GM12878 (cell line): Measurements from ENCODE around the gene SLC20A1. TPM values are rescaled to one million over a fixed set of nuclear protein-coding genes. Genes with fewer than 3 reads are reported as not detected.

Source experiments
- ATAC-seq: fragments of 200-7000 bp; cut with Tn5 transposase; 3 replicates; pipeline ENCODE4 v1.9.1; 2020; ENCODE audit warnings: mild to moderate bottlenecking, moderate library complexity
- BruUV-seq: library from RNA; stranded (reverse); fragments of 400-500 nt; replicated peaks from 2 replicates; lab custom pipeline; 2021; lab: Mats Ljungman, UMichigan
- CTCF ChIA-PET: fragments of 300-600 bp; sonication (Branson Sonifier 250); formaldehyde crosslinking; extraction: SDS; loops from one replicate; lab custom pipeline; 2021; ENCODE audit warnings: inconsistent platforms; lab: Yijun Ruan, JAX
- POLR2A ChIA-PET: fragments of 350-600 bp; formaldehyde crosslinking; extraction: SDS; loops from one replicate; lab custom pipeline; 2021; ENCODE audit warnings: inconsistent platforms; lab: Charles Lee
- RAD21 ChIA-PET: fragments of 300-600 bp; sonication (Branson Sonifier 250); formaldehyde crosslinking; loops from one replicate; lab custom pipeline; 2023; ENCODE audit warnings: antibody characterized with exemption; ENCODE audit not compliant: unreplicated experiment; lab: Charles Lee
- SMC1A ChIA-PET: fragments of 300-600 bp; sonication (Branson Sonifier 250); formaldehyde crosslinking; loops from one replicate; lab custom pipeline; 2023; ENCODE audit not compliant: unreplicated experiment, uncharacterized antibody; lab: Charles Lee
- DNase-seq: peaks from one replicate; pipeline ENCODE4 v3.0.0-alpha.2; 2011; ENCODE audit warnings: low read depth, low spot score
- FAIRE-seq: peaks from 3 replicates; lab custom pipeline; 2011; peaks lifted over from hg19 to GRCh38; lab: Jason Lieb, UNC
- H2AFZ ChIP-seq: 2 replicates; pipeline ENCODE4 v1.6.0; 2011; ENCODE audit warnings: low read depth, low read length, control low read depth; ENCODE audit not compliant: control insufficient read depth
- H3K27ac ChIP-seq: 2 replicates; pipeline ENCODE4 v1.5.1; 2011; ENCODE audit warnings: control low read depth; ENCODE audit not compliant: control insufficient read depth, insufficient read depth
- H3K27me3 ChIP-seq, 2 experiments: replicated peaks in 1 of 2; 2 replicates each; pipeline versions ENCODE4 v1.6.0 to v1.6.1; 2011; ENCODE audit warnings: low read length in 1 of 2; ENCODE audit not compliant: control insufficient read depth in 2 of 2, insufficient read depth in 2 of 2
- H3K36me3 ChIP-seq, 2 experiments: 2 replicates each; pipeline ENCODE4 v1.5.1; 2011; ENCODE audit warnings: low read length in 1 of 2; ENCODE audit not compliant: control insufficient read depth in 2 of 2, insufficient read depth in 2 of 2
- H3K4me1 ChIP-seq: 2 replicates; pipeline ENCODE4 v1.6.1; 2011; ENCODE audit warnings: mild to moderate bottlenecking, low read length, moderate library complexity, mixed read lengths; ENCODE audit not compliant: control insufficient read depth, insufficient read depth
- H3K4me2 ChIP-seq: 2 replicates; pipeline ENCODE4 v1.6.0; 2011; ENCODE audit warnings: control low read depth; ENCODE audit not compliant: control insufficient read depth, insufficient read depth
- H3K4me3 ChIP-seq: fragments of 200-600 bp; sonication (generic); 2 replicates; pipeline ENCODE4 v1.5.1; 2016
- H3K79me2 ChIP-seq: 2 replicates; pipeline ENCODE4 v1.6.0; 2011; ENCODE audit warnings: low read length; ENCODE audit not compliant: control insufficient read depth, insufficient read depth
- H3K9ac ChIP-seq: 2 replicates; pipeline ENCODE4 v1.8.0; 2011; ENCODE audit warnings: low read length, control low read depth, mixed read lengths; ENCODE audit not compliant: control insufficient read depth, insufficient read depth
- H3K9me3 ChIP-seq: replicated peaks from 3 replicates; pipeline ENCODE4 v1.5.1; 2011; ENCODE audit warnings: mild to moderate bottlenecking, low read length; ENCODE audit not compliant: control insufficient read depth, insufficient read depth
- H4K20me1 ChIP-seq: 2 replicates; pipeline ENCODE4 v1.6.0; 2011; ENCODE audit not compliant: control insufficient read depth, insufficient read depth
- ATF3 ChIP-seq: IDR thresholded peaks from 2 replicates; pipeline ENCODE4 v1.6.1; 2011; ENCODE audit warnings: low read depth, mild to moderate bottlenecking, low read length, moderate library complexity, borderline replicate concordance; ENCODE audit errors: extremely low read depth
- CHD2 ChIP-seq: IDR thresholded peaks from 2 replicates; pipeline ENCODE4 v1.6.1; 2011; ENCODE audit warnings: low read depth, low read length, improper control_type of control experiment, borderline replicate concordance
- CHD4 ChIP-seq: fragments of 200-600 bp; sonication (generic); IDR thresholded peaks from 2 replicates; pipeline ENCODE4 v1.6.1; 2016; ENCODE audit warnings: mild to moderate bottlenecking
- CTCF ChIP-seq, 3 experiments: IDR thresholded peaks in 2 of 3; conservative IDR thresholded peaks in 1 of 3; 2 replicates each; pipeline ENCODE4 v1.5.1; 2011; ENCODE audit warnings: low read depth in 3 of 3, low read length in 3 of 3, mild to moderate bottlenecking in 3 of 3, control low read depth in 2 of 3, moderate library complexity in 2 of 3, inconsistent platforms in 1 of 3, mixed read lengths in 1 of 3; ENCODE audit not compliant: control insufficient read depth in 2 of 3, insufficient read depth in 1 of 3; ENCODE audit errors: extremely low read depth in 1 of 3
- DPF2 ChIP-seq: fragments of 450-650 bp; IDR thresholded peaks from 2 replicates; pipeline ENCODE4 v1.6.1; 2017; ENCODE audit warnings: mild to moderate bottlenecking
- EED ChIP-seq: sonication (generic); IDR thresholded peaks from 2 replicates; pipeline ENCODE4 v1.6.1; 2016; ENCODE audit warnings: antibody characterized with exemption, low read depth
- EP300 ChIP-seq, 2 experiments: fragments of 150-350 bp in 1 of 2; IDR thresholded peaks; 2 replicates each; pipeline ENCODE4 v1.6.1; 2011 to 2012; ENCODE audit warnings: low read depth in 2 of 2, low read length in 2 of 2, borderline replicate concordance in 1 of 2, improper control_type of control experiment in 1 of 2, inconsistent platforms in 1 of 2; ENCODE audit not compliant: control insufficient read depth in 1 of 2
- ETV6 ChIP-seq, 2 experiments: fragments of 450-650 bp in 1 of 2; IDR thresholded peaks in 1 of 2; conservative IDR thresholded peaks in 1 of 2; 2 replicates each; pipeline ENCODE4 v1.6.1; 2014; ENCODE audit warnings: antibody characterized with exemption in 1 of 2, borderline replicate concordance in 1 of 2, low read depth in 1 of 2, mild to moderate bottlenecking in 1 of 2, moderate library complexity in 1 of 2
- GATAD2B ChIP-seq: fragments of 450-650 bp; conservative IDR thresholded peaks from 2 replicates; pipeline ENCODE4 v1.6.1; 2017; ENCODE audit warnings: low read depth, mild to moderate bottlenecking, moderate library complexity
- HDAC2 ChIP-seq: fragments of 200-600 bp; sonication (generic); IDR thresholded peaks from 2 replicates; pipeline ENCODE4 v1.6.1; 2017
- IKZF1 ChIP-seq: fragments of 450-650 bp; conservative IDR thresholded peaks from 2 replicates; pipeline ENCODE4 v1.6.1; 2017; ENCODE audit warnings: antibody characterized with exemption, mild to moderate bottlenecking
- IRF4 ChIP-seq: IDR thresholded peaks from 2 replicates; pipeline ENCODE4 v1.6.1; 2011; ENCODE audit warnings: low read depth, low read length
- KAT2A ChIP-seq: conservative IDR thresholded peaks from 2 replicates; pipeline ENCODE4 v1.6.1; 2011; ENCODE audit warnings: low read depth, low read length; ENCODE audit not compliant: control insufficient read depth
- MTA3 ChIP-seq: IDR thresholded peaks from 2 replicates; pipeline ENCODE4 v1.6.1; 2012; ENCODE audit warnings: low read length, inconsistent platforms, borderline replicate concordance
- NR2C2 ChIP-seq: IDR thresholded peaks from 2 replicates; pipeline ENCODE4 v1.6.1; 2011; ENCODE audit warnings: borderline replicate concordance, low read depth; ENCODE audit not compliant: control insufficient read depth, insufficient read length
- NR2F1 ChIP-seq: fragments of 450-650 bp; conservative IDR thresholded peaks from 2 replicates; pipeline ENCODE4 v1.6.1; 2017; ENCODE audit warnings: mild to moderate bottlenecking
- PML ChIP-seq: IDR thresholded peaks from 2 replicates; pipeline ENCODE4 v1.6.1; 2012; ENCODE audit warnings: low read length, inconsistent platforms
- SMAD5 ChIP-seq: IDR thresholded peaks from 2 replicates; pipeline ENCODE4 v1.6.1; 2016; ENCODE audit warnings: antibody characterized with exemption, low read depth
- TBL1XR1 ChIP-seq: IDR thresholded peaks from 2 replicates; pipeline ENCODE4 v1.6.1; 2012; ENCODE audit warnings: low read depth, low read length, improper control_type of control experiment
- WGBS: methylation state at CpG from one replicate; pipeline ENCODE4 v1.1.6; 2016; ENCODE audit warnings: low lambda C conversion rate; ENCODE audit not compliant: insufficient replicate concordance, insufficient coverage; ENCODE audit errors: missing lambda C conversion rate; 5-methylcytosine and 5-hydroxymethylcytosine counted together
- in situ Hi-C: fragments of 300-500 bp; cut with MboI; formaldehyde crosslinking; loops from 9 replicates; pipeline ENCODE4 v1.14.3; 2018; ENCODE audit warnings: mixed read lengths
- intact Hi-C: fragments of 100-400 bp; cut with micrococcal nuclease; formaldehyde crosslinking; loops from one replicate; pipeline ENCODE4 v1.14.2; 2022; ENCODE audit not compliant: unreplicated experiment
- polyA plus RNA-seq, 11 experiments: library from polyadenylated mRNA; depleted of rRNA in 4 of 11; unstranded in 6 of 11; stranded (reverse) in 5 of 11; fragments of >200 nt; fragmentation: Nextera tagmentation in 4 of 11; fragmentation: Illumina TruSeq in 1 of 11; extraction: Ambion mirVana in 4 of 11; extraction: Trizol in 1 of 11; gene quantifications; 1 replicate in 1 of 11; 2 replicates in 10 of 11; pipeline versions ENCODE4 v1.2.1 to v1.2.3, GENCODE V29; 2011 to 2016; ENCODE audit warnings: inconsistent platforms in 2 of 11, missing spikeins in 2 of 11, low read depth in 1 of 11
- total RNA-seq, 4 experiments: library from RNA; depleted of rRNA in 3 of 4; stranded (reverse); fragments of >200 nt in 3 of 4; fragmentation: Illumina TruSeq in 1 of 4; extraction: Trizol in 1 of 4; gene quantifications; 2 replicates each; pipeline versions ENCODE4 v1.2.1 to v1.2.3, GENCODE V29; 2013 to 2021
- TF ChIP-seq, protein P1 (sequence below): fragments of 450-650 bp; conservative IDR thresholded peaks from 2 replicates; pipeline ENCODE4 v1.6.1; 2017; ENCODE audit warnings: mild to moderate bottlenecking, moderate library complexity

The SLC20A1 gene
- total and polyA plus RNA-seq, 10 of the 15 experiments (the other 5 are each of a cell fraction or from before 2014, with no cell fraction given): 21.2 to 59.1 (median 43.2) TPM

DNA sequence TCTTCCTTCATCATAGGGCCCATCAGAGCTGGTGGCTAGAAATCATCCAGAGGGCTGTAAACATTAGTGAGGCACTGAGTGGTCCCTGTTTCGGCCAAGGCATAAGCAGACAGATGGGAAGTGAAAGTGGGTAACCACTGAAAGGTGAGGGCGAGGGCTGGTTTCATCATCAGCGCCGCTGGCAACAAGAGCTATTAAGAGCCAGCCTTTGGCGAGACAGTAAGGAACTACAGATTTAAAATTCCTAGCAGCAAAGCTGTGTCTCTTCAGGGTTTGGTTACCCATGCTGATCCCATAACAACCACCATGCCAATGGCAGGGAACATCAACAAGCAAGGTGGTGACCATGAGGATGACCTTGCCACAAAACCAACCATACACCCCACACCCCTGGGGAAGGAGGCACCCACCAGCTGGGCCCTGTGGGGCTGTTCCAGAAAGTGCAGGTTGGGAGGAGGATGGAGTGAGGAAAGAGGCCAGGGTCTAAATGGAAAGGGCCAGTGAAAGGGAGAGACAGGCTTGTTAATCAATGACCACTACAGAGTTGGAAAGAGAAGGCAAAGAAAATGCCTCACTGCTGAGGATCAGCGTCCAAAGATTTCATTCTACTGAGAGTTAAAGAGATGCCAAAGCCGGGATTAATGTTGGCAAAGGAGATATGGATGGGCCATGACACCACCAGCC, 9.0 kb upstream of the SLC20A1 start:
- SMC1A ChIA-PET: interaction anchor here (0.9 to 15.4 kb wide), 10 partner anchors 8 to 89 kb away, joined by 3 to 455 read pairs (median 15); partner anchors contain the start of genes NT5DC4 and SLC20A1
- Histone ChIP-seq H3K4me2 (peak overlapping the region; percentile 51), H2AFZ (no peak overlapping the region), H3K27ac (no peak overlapping the region), H4K20me1 (no peaks in the 10 kb centered on the region), H3K27me3 (peaks cover 0 to 2% of the 10 kb centered on the region in 2 experiments; a peak in 2 of 4 replicates), H3K36me3 (no peaks in the 10 kb centered on the region), H3K4me3 (no peak overlapping the region), H3K9ac (no peak overlapping the region), H3K4me1 (peaks cover 28% of the 10 kb centered on the region), H3K79me2 (no peaks in the 10 kb centered on the region), H3K9me3 (no peaks in the 10 kb centered on the region)
- DNase-seq (no peak), ATAC-seq (peak; percentile 94), FAIRE-seq (peak; percentile 35)
- RAD21 ChIA-PET: interaction anchor here (0.6 to 16.3 kb wide), 7 partner anchors 8 to 89 kb away, joined by 3 to 494 read pairs (median 4); partner anchors contain the start of genes NT5DC4 and SLC20A1
- 18% methylated on average over 7 of the region's 7 CpGs for WGBS
- intact Hi-C loops: no loop called here
- CTCF ChIA-PET: interaction anchor here (0.6 to 16.6 kb wide), 8 partner anchors 8 to 91 kb away, joined by 3 to 671 read pairs (median 11); no protein-coding TSS in a partner anchor
- in situ Hi-C loops: no loop called here
- no TSS peak for BruUV-seq
- POLR2A ChIA-PET: interaction anchor here (0.6 to 13.6 kb wide), 11 partner anchors 8 to 749 kb away, joined by 3 to 143 read pairs (median 4); partner anchors contain the start of gene SLC20A1
- TF ChIP-seq IKZF1: peak; percentile 88
- no peak for TF ChIP-seq ATF3
- TF ChIP-seq TBL1XR1: peak; percentile 96
- no peak for TF ChIP-seq SMAD5
- no peak for TF ChIP-seq CTCF (IDR thresholded peaks at IDR 0.05 in 2 of 3, conservative IDR thresholded peaks at IDR 0.05 in 1 of 3; ENCODE audit: control insufficient read depth in 2 of 3, extremely low read depth in 1 of 3, insufficient read depth in 1 of 3, low read depth in 3 of 3, low read length in 3 of 3)
- peak; percentile 78 for TF ChIP-seq EED
- peak; percentile 85 for TF ChIP-seq IRF4
- TF ChIP-seq ETV6 (conservative IDR thresholded peaks at IDR 0.05 in 1 of 2, IDR thresholded peaks at IDR 0.05 in 1 of 2; ENCODE audit: borderline replicate concordance in 1 of 2, low read depth in 1 of 2): no peak
- TF ChIP-seq GATAD2B: peak; percentile 63
- peak; percentile 88 for TF ChIP-seq DPF2
- peak; percentile 72 to 86; a peak in 3 of 4 replicates for TF ChIP-seq EP300 (IDR thresholded peaks at IDR 0.05; ENCODE audit: borderline replicate concordance in 1 of 2, control insufficient read depth in 1 of 2, low read depth in 2 of 2, low read length in 2 of 2)
- TF ChIP-seq, protein P1, sequence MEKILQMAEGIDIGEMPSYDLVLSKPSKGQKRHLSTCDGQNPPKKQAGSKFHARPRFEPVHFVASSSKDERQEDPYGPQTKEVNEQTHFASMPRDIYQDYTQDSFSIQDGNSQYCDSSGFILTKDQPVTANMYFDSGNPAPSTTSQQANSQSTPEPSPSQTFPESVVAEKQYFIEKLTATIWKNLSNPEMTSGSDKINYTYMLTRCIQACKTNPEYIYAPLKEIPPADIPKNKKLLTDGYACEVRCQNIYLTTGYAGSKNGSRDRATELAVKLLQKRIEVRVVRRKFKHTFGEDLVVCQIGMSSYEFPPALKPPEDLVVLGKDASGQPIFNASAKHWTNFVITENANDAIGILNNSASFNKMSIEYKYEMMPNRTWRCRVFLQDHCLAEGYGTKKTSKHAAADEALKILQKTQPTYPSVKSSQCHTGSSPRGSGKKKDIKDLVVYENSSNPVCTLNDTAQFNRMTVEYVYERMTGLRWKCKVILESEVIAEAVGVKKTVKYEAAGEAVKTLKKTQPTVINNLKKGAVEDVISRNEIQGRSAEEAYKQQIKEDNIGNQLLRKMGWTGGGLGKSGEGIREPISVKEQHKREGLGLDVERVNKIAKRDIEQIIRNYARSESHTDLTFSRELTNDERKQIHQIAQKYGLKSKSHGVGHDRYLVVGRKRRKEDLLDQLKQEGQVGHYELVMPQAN: no peak
- TF ChIP-seq CHD2: peak; percentile 30; the same call in 1 of the 2 replicates
- no peak for TF ChIP-seq KAT2A
- TF ChIP-seq HDAC2: no peak
- TF ChIP-seq NR2C2: no peak
- no peak for TF ChIP-seq PML
- peak; percentile 79 for TF ChIP-seq NR2F1
- TF ChIP-seq CHD4: no peak
- peak; percentile 73; the same call in 1 of the 2 replicates for TF ChIP-seq MTA3
